HEK293 (cell line): ENCODE data around the gene OXGR1.

Experiments used
- CTCF ChIA-PET: fragments of 350-600 bp; formaldehyde crosslinking; extraction: SDS; loops from one replicate; lab custom pipeline; 2021; ENCODE audit warnings: antibody characterized with exemption; lab: Yijun Ruan, JAX
- POLR2A ChIA-PET: fragments of 300-600 bp; formaldehyde crosslinking; extraction: SDS; loops from one replicate; lab custom pipeline; 2020; ENCODE audit warnings: antibody characterized with exemption, inconsistent platforms; lab: Yijun Ruan, JAX
- H3K27ac ChIP-seq: fragments of 200-500 bp; sonication (Bioruptor generic); 2 replicates; pipeline ENCODE4 v1.5.1; 2014; ENCODE audit warnings: low read depth, low read length, control low read depth, inconsistent platforms; ENCODE audit errors: extremely low read depth
- H3K36me3 ChIP-seq, 2 experiments: fragments of 200-500 bp in 1 of 2; sonication (Bioruptor generic) in 1 of 2; 1 replicate in 1 of 2; 2 replicates in 1 of 2; pipeline ENCODE4 v1.5.1; 2014 to 2017; ENCODE audit warnings: inconsistent platforms in 2 of 2, low read length in 2 of 2; ENCODE audit not compliant: control insufficient read depth in 2 of 2, insufficient read depth in 1 of 2
- H3K4me1 ChIP-seq: fragments of 200-500 bp; sonication (Bioruptor generic); 2 replicates; pipeline ENCODE4 v1.5.1; 2014; ENCODE audit warnings: mild to moderate bottlenecking, low read length, inconsistent platforms; ENCODE audit not compliant: control insufficient read depth, insufficient read depth
- H3K4me3 ChIP-seq: 2 replicates; pipeline ENCODE4 v1.5.1; 2011; ENCODE audit warnings: low read depth, mild to moderate bottlenecking, control low read depth, low read length, moderate library complexity
- H3K9me3 ChIP-seq: fragments of 200-500 bp; sonication (Bioruptor generic); 2 replicates; pipeline ENCODE4 v1.5.1; 2014; ENCODE audit warnings: low read depth, low read length, inconsistent platforms; ENCODE audit not compliant: control insufficient read depth, insufficient read depth
- KLF1 ChIP-seq: fragments of 450-650 bp; formaldehyde crosslinking; IDR thresholded peaks from 2 replicates; pipeline ENCODE4 v1.5.1; 2016; ENCODE audit warnings: missing biosample characterization, missing genetic modification characterization
- KLF16 ChIP-seq: fragments of 450-650 bp; formaldehyde crosslinking; IDR thresholded peaks from 2 replicates; pipeline ENCODE4 v1.5.1; 2017; ENCODE audit warnings: missing biosample characterization, missing genetic modification characterization
- SETDB1 ChIP-seq: IDR thresholded peaks from one replicate; pipeline ENCODE4 v1.6.1; 2017; ENCODE audit warnings: mild to moderate bottlenecking, low read length, moderate library complexity, mixed read lengths; ENCODE audit not compliant: insufficient read length
- SP2 ChIP-seq: fragments of 450-650 bp; formaldehyde crosslinking; IDR thresholded peaks from 2 replicates; pipeline ENCODE4 v1.5.1; 2016; ENCODE audit warnings: missing biosample characterization, missing genetic modification characterization
- ZFHX2 ChIP-seq: fragments of 450-650 bp; formaldehyde crosslinking; conservative IDR thresholded peaks from 2 replicates; pipeline ENCODE4 v1.5.1; 2016; ENCODE audit warnings: missing biosample characterization, missing genetic modification characterization
- ZIC2 ChIP-seq: fragments of 450-650 bp; formaldehyde crosslinking; IDR thresholded peaks from 2 replicates; pipeline ENCODE4 v1.5.1; 2016; ENCODE audit warnings: missing biosample characterization, missing genetic modification characterization
- ZNF112 ChIP-seq: fragments of 450-650 bp; formaldehyde crosslinking; IDR thresholded peaks from 2 replicates; pipeline ENCODE4 v1.5.0; 2017; ENCODE audit warnings: missing biosample characterization, missing genetic modification characterization
- ZNF133 ChIP-seq: fragments of 450-650 bp; formaldehyde crosslinking; IDR thresholded peaks from 2 replicates; pipeline ENCODE4 v1.5.1; 2016; ENCODE audit warnings: missing biosample characterization, missing genetic modification characterization
- ZNF157 ChIP-seq: fragments of 450-650 bp; formaldehyde crosslinking; IDR thresholded peaks from 2 replicates; pipeline ENCODE4 v1.5.1; 2016; ENCODE audit warnings: missing biosample characterization, missing genetic modification characterization
- ZNF214 ChIP-seq: fragments of 450-650 bp; formaldehyde crosslinking; IDR thresholded peaks from 2 replicates; pipeline ENCODE4 v1.5.1; 2017; ENCODE audit warnings: missing biosample characterization, mild to moderate bottlenecking, missing genetic modification characterization, borderline replicate concordance
- ZNF266 ChIP-seq: fragments of 450-650 bp; formaldehyde crosslinking; IDR thresholded peaks from 2 replicates; pipeline ENCODE4 v1.5.1; 2016; ENCODE audit warnings: missing biosample characterization, missing genetic modification characterization, low read depth
- ZNF311 ChIP-seq: fragments of 450-650 bp; formaldehyde crosslinking; IDR thresholded peaks from 2 replicates; pipeline ENCODE4 v1.5.1; 2017; ENCODE audit warnings: missing biosample characterization, missing genetic modification characterization, borderline replicate concordance
- ZNF514 ChIP-seq: fragments of 450-650 bp; formaldehyde crosslinking; IDR thresholded peaks from 2 replicates; pipeline ENCODE4 v1.5.1; 2016; ENCODE audit warnings: missing biosample characterization, missing genetic modification characterization
- ZNF560 ChIP-seq: fragments of 450-650 bp; formaldehyde crosslinking; IDR thresholded peaks from 2 replicates; pipeline ENCODE4 v1.5.1; 2017; ENCODE audit warnings: missing biosample characterization, missing genetic modification characterization, borderline replicate concordance
- ZNF596 ChIP-seq: fragments of 450-650 bp; IDR thresholded peaks from 2 replicates; pipeline ENCODE4 v1.5.0; 2018; ENCODE audit warnings: missing biosample characterization, mild to moderate bottlenecking, missing genetic modification characterization, moderate library complexity
- ZNF623 ChIP-seq: fragments of 450-650 bp; formaldehyde crosslinking; IDR thresholded peaks from 2 replicates; pipeline ENCODE4 v1.5.1; 2016; ENCODE audit warnings: missing biosample characterization, missing genetic modification characterization
- ZNF654 ChIP-seq: fragments of 450-650 bp; formaldehyde crosslinking; IDR thresholded peaks from 2 replicates; pipeline ENCODE4 v1.5.1; 2016; ENCODE audit warnings: low read depth, missing biosample characterization, missing genetic modification characterization
- ZSCAN5A ChIP-seq: fragments of 450-650 bp; formaldehyde crosslinking; IDR thresholded peaks from 2 replicates; pipeline ENCODE4 v1.5.1; 2016; ENCODE audit warnings: missing biosample characterization, missing genetic modification characterization
- TF ChIP-seq, protein P1 (sequence below): fragments of 450-650 bp; formaldehyde crosslinking; IDR thresholded peaks from 2 replicates; pipeline ENCODE4 v1.5.1; 2016; ENCODE audit warnings: missing biosample characterization, missing genetic modification characterization
- TF ChIP-seq, protein P2 (sequence below): fragments of 450-650 bp; formaldehyde crosslinking; IDR thresholded peaks from 2 replicates; pipeline ENCODE4 v1.5.1; 2016; ENCODE audit warnings: missing biosample characterization, missing genetic modification characterization

The OXGR1 gene

DNA sequence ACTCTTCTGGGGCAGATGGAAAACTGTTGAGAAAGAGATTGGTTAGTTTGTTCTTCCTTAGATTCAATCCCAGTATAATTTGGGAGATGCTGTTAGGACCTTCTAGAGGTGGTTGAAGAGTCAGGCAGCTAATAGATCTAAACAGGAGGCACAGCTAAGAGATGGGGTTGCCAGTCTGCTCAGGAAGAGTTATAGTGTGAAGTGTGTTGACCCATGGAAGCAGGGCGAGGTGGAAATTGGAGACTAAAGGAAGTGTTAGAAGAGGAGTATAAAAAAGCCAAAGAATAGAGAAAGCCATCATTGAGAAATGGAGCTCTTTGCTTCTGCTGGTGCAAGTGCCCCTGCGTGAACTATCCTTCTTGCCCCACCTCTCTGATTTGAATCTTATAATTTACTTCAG, 3.8 kb upstream of the OXGR1 start:
- Histone ChIP-seq H3K4me1 (no peaks in the 10 kb centered on the region), H3K27ac (no peak overlapping the region), H3K9me3 (no peaks in the 10 kb centered on the region)
- TF ChIP-seq ZNF654 (tag by site-specific recombination) (no peak), ZNF112 (tag by site-specific recombination) (no peak), ZNF623 (tag by site-specific recombination) (no peak), ZNF311 (tag by site-specific recombination) (no peak), KLF1 (tag by site-specific recombination) (no peak)
- TF ChIP-seq, all 188 proteins: peak for 0
- ChIA-PET POLR2A (no interaction called here), CTCF (interaction anchor here (1.2 to 1.9 kb wide), 2 partner anchors 20 to 40 kb away, joined by 4 to 8 read pairs; no protein-coding TSS in a partner anchor)
- Histone ChIP-seq H3K36me3 (no peaks in the 10 kb centered on the region), H3K4me3 (no peak overlapping the region)

DNA sequence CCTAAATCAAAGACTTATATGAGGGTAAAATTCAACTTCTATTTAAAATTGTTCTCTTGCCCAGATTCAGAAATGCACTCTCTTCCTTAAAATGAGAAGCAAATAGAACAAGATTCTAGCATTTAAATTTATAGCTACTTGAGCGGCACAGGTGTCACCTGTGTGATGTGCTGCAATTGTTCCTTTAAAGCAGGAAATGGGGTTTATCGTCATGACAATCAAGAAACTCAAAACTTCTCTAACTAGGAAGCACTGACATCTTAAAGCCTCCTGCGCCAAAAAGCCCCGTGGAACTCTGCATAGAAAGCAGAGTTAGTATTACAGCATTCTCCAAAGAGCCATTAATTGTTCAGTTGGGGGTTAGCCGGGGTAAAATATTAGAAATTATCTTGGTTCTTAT, 2.6 kb upstream of the OXGR1 start:
- TF ChIP-seq ZIC2 (tag by site-specific recombination) (no peak), KLF16 (tag by site-specific recombination) (no peak), ZNF560 (no peak), ZNF266 (tag by site-specific recombination) (no peak), SETDB1 (no peak), ZNF596 (tag by site-specific recombination) (no peak), ZNF514 (tag by site-specific recombination) (no peak), ZFHX2 (tag by site-specific recombination) (no peak), ZSCAN5A (tag by site-specific recombination) (no peak), SP2 (tag by site-specific recombination) (no peak), ZNF157 (tag by site-specific recombination) (no peak), ZNF133 (tag by site-specific recombination) (no peak), ZNF214 (tag by site-specific recombination) (no peak)
- TF ChIP-seq, protein P1, sequence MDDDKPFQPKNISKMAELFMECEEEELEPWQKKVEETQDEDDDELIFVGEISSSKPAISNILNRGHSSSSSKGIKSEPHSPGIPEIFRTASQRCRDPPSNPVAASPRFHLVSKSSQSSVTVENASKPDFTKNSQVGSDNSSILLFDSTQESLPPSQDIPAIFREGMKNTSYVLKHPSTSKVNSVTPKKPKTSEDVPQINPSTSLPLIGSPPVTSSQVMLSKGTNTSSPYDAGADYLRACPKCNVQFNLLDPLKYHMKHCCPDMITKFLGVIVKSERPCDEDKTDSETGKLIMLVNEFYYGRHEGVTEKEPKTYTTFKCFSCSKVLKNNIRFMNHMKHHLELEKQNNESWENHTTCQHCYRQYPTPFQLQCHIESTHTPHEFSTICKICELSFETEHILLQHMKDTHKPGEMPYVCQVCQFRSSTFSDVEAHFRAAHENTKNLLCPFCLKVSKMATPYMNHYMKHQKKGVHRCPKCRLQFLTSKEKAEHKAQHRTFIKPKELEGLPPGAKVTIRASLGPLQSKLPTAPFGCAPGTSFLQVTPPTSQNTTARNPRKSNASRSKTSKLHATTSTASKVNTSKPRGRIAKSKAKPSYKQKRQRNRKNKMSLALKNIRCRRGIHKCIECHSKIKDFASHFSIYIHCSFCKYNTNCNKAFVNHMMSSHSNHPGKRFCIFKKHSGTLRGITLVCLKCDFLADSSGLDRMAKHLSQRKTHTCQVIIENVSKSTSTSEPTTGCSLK = no peak
- TF ChIP-seq, protein P2, sequence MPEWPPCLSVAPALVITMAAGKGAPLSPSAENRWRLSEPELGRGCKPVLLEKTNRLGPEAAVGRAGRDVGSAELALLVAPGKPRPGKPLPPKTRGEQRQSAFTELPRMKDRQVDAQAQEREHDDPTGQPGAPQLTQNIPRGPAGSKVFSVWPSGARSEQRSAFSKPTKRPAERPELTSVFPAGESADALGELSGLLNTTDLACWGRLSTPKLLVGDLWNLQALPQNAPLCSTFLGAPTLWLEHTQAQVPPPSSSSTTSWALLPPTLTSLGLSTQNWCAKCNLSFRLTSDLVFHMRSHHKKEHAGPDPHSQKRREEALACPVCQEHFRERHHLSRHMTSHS (tag by site-specific recombination) = no peak
- ChIA-PET POLR2A (no interaction called here), CTCF (interaction anchor here (0.6 to 1.9 kb wide), 2 partner anchors 39 to 411 kb away, joined by 3 to 8 read pairs; no protein-coding TSS in a partner anchor)
- Histone ChIP-seq H3K36me3 (no peaks in the 10 kb centered on the region), H3K4me1 (no peaks in the 10 kb centered on the region), H3K4me3 (no peak overlapping the region), H3K27ac (no peak overlapping the region), H3K9me3 (no peaks in the 10 kb centered on the region)
